Activated CD8-positive, alpha-beta memory T cell treated with anti-CD3 and anti-CD28 coated beads, Interleukin-2, amount 50 U/mL, for 1 hour (primary cell): Measurements from ENCODE around the gene MSH2.
"Not testable (repeated sequence)": the region's sequence is repeated elsewhere in the genome, so short reads cannot be mapped to it uniquely, and the experiment has no call there.

Experiments
- DNase-seq: peaks from one replicate; pipeline ENCODE4 v3.0.0-alpha.2; 2020; ENCODE audit errors: extremely low read depth

Gene MSH2

DNA sequence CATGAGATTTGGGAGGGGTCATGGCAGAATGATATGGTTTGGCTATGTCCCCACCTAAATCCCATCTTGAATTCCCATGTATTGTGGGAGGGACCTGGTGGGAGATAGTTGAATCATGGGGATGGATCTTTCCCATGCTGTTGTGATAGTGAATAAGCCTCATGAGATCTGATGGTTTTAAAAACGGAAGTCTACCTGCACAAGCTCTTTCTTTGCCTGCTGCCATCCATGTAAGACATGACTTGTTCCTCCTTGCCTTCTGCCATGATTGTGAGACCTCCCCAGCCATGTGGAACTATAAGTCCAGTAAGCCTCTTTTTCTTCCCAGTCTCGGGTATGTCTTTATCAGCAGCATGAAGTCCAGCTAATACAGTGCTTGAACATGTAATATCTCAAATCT, 5.0 kb downstream of the MSH2 start:
- not testable (repeated sequence) for DNase-seq

DNA sequence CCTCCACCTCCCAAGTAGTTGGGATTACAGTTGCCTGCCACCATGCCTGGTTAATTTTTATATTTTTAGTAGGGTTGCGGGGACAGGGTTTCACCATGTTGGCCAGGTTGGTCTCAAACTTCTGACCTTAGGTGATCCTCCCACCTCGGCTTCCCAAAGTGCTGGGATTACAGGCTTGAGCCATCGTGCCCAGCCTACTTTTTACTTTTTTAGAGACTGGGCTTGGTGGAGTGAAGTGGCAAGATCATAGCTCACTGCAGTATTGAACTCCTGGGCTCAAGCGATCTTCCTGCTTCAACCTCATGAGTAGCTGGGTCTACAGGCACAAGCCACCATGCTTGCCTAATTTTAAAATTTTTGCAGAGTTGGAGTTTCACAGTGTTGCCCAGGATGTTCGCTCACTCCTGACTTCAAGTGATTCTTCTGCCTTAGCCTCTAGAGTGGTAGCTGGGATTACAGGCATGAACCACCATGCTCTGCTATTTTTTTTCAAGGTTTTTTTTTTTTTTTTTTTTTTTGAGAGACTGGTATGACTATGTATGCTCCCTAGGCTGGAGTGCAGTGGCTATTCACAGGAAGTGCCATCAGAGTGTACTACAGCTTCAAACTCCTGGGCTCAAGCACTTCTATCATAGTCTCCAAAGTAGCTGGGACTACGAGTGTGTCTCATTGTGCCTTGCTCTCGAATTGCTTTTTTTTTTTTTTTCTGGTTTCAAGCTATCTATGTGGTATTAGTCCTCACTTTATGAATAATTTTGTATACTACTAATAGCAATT, 11.9 kb downstream of the MSH2 start:
- no peak for DNase-seq

DNA sequence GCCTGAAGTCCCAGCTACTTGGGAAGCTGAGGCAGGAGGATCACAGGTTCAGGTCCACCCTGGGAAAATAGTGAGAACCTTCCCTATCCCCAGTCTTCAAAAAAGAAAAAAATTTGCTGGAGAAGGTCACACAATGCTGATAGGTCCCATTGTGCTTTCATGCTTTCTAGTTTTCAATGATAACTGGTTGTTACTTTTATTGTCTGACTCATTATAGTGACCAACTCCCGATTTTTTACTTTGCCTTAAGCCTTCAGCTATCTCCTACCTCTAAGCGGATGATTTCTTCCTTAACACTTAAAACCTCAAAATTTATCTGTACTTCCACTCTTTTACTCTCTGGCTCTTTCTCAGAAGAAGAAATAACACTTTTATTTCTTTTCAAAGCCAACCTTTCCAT, 17.3 kb downstream of the MSH2 start:
- no peak for DNase-seq

DNA sequence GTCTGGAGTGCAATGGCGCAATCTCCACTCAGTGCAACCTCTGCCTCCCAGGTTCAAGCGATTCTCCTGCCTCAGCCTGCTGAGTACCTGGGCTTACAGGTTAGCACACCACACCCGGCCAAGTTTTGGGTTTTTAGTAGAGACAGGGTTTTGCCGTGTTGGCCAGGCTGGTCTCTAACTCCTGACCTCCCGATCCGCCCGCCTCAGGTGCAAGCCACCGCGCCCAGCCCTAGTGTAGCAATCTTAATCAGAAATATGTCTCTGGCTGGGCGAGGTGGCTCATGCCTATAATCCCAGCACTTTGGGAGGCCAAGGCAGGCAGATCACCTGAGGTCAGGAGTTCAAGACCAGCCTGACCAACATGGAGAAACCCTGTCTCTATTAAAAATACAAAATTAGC, 17.7 kb downstream of the MSH2 start:
- DNase-seq = not testable (repeated sequence)

DNA sequence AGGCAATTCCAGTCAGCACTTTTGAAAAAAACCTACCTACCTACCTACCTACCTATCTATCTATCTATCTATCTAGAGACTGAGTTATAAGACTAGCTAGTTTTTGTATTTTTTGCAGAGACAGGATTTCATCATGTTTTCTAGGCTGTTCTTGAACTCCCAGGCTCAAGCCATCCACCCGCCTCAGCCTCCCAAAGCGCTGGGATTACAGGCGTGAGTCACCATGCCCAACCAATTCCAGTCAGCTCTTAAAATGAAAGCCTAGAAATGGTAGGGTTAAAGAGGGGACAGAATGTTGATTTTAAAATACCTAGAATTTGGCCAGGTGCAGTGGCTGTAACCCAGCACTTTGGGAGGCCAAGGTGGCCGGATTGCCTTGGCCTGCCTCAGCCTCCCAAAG, 19.1 kb downstream of the MSH2 start:
- DNase-seq = no peak

DNA sequence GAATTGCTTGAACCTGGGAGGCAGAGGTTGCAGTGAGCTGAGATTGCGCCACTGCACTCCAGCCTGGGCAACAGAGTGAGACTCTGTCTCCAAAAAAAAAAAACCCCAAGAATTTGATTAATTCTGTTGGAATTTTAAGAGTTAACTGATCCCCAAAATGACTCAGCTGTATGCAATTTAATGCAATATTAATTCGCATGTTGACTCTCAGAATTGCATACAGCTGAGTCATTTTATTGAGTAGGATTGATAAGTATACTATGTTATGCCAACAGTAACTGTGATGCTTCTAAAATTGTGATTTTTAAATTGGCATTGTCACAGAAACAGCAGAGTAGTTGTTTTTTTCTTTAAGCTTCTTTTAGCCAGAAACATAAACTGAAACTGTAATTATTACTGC, 19.6 kb downstream of the MSH2 start:
- no peak for DNase-seq

DNA sequence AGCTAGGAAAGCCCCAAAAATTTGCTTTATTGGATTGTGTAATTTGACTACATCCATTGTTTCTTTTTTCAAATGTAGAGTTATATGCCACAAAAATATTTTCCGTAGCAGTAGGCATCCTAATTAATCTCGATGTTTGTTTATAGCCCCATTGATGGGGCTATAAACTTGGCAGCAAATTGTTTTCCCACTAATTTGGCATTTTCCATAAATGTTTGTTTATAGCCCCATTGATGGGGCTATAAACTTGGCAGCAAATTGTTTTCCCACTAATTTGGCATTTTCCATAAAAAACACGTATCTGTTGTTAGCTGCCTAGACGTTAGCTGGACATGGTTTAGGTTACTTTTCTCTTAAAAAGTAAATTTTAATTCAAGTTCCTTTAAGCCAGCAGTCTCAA, 23.8 kb downstream of the MSH2 start:
- no peak for DNase-seq

DNA sequence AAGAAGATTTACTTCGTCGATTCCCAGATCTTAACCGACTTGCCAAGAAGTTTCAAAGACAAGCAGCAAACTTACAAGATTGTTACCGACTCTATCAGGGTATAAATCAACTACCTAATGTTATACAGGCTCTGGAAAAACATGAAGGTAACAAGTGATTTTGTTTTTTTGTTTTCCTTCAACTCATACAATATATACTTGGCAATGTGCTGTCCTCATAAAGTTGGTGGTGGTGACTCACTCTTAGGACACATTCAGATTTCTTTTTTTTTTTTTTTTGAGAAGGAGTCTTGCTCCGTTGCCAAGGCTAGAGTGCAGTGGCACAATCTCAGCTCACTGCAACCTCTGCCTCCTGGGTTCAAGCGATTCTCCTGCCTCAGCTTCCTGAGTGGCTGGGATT, 26.8 kb downstream of the MSH2 start:
- DNase-seq = no peak

DNA sequence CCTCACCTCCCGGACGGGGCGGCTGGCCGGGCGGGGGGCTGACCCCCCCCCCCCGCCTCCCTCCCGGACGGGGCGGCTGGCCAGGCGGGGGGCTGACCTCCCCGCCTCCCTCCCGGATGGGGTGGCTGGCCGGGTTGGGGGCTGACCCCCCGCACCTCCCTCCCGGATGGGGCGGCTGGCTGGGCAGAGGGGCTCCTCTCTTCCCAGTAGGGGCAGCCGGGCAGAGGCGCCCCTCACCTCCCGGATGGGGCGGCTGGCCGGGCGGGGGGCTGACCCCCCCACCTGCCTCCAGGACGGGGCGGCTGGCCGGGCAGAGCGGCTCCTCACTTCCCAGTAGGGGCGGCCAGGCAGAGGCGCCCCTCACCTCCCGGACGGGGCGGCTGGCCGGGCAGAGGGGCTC, 30.1 kb downstream of the MSH2 start:
- not testable (repeated sequence) for DNase-seq

DNA sequence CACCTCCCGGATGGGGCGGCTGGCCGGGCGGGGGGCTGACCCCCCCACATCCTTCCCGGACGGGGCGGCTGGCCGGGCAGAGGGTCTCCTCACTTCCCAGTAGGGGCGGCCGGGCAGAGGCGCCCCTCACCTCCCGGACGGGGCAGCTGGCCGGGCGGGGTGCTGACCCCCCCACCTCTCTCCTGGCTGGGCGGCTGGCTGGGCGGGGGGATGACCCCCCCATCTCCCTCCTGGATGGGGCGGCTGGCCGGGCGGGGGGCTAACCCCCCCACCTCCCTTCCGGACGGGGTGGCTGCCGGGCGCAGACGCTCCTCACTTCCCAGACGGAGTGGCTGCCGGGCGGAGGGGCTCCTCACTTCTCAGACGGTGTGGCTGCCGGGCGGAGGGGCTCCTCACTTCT, 30.5 kb downstream of the MSH2 start:
- DNase-seq = not testable (repeated sequence)

DNA sequence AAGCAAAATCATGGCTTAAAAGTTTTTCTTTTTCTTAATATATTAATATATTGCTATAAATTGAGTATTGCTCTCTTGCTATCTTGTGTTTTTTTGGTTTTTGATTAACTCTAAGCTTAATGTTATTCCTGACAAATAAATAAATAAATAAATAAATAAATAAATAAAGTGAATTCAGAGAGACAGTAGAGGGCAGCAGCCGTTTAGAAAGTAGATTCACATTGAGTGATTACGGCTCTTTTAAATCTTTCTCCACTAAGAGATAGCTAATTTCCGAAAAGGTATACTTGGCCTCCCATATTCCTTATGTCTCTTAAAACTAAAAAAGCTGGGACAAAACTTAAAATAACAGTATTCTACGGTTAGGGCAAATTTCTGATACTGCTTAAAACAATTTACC, 34.3 kb downstream of the MSH2 start:
- no peak for DNase-seq

DNA sequence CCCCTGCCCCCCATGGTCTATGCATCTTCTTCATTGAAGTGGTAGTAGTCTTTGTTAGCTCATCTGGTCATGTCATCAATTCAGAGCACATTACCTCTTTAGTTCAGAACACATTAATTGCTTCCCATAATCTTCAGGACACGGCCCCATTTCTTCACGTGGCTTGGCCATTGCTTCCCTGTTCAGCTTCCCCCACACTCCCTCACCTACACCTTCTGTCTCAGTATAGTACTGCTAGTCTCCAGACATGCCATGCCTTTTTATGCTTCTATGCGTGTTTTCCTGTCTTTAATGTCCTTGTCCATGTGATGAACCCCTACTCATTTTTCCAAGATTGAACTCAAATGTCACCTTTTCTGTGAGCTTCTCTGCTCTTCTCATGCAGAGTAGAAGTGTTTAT, 35.1 kb downstream of the MSH2 start:
- no peak for DNase-seq

DNA sequence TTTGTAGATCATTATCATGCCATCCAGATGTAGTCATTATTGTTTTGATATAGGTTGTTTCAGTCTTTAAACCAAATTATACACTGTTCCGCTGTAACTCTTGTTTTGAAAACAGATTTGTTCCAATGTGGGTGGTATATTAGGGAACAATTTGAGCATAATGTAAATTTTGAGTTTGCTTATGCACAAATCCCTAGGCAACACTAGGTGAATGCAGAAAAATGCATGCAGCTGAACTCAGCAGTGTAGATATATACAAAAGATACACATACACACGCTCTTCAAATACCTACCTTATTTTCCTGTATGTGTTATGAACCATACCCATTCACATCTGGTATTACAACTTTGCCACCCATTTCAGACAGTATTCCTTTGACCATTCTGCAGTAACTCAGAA, 35.8 kb downstream of the MSH2 start:
- no peak for DNase-seq

DNA sequence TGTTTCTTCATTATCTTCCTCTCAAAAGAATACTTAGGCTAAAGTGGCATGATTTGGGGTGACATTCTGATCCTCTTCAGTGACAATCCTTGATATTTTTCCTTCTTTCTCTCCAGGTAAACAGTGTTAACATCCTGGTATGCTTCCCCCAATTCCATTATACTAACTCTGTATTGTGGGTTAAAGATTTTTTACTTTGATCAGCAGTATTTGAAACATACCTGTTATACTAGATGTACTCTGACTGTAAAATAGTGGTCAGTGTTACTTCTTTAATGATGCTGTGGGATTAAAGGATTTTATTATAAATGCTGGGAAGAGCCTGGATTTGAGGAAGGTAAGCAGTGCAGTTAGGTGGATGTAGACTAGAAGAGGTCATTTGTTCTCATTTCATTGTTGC, 48.8 kb downstream of the MSH2 start:
- no peak for DNase-seq

DNA sequence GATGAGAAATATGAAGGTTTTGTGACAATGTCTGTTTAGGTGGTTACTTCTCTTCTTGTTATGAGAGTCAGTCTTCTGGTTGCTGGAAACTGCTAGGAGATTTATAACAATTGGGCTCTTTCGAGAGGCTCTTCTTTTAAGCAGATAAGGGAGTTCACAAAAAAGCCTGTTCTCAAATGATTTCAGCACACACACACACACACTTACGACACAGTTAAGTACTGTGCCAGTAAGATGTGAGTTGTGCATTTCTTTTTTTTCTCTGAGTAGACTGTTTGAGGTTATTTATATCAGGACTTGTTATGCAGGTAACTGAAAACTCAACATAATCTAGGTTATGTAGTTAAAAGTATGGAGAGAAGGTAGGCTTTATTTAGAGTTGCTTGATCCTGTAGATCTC, 49.8 kb downstream of the MSH2 start:
- no peak for DNase-seq

DNA sequence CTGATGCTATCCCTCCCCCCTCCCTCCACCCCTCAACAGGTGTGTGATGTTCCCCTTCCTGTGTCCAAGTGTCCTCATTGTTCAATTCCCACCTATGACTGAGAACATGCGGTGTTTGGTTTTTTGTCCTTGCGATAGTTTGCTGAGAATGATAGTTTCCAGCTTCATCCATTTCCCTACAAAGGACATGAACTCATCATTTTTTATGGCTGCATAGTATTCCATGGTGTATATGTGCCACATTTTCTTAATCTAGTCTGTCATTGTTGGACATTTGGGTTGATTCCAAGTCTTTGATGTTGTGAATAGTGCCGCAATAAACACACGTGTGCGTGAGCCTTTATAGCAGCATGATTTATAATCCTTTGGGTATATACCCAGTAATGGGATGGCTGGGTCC, 51.9 kb downstream of the MSH2 start:
- not testable (repeated sequence) for DNase-seq

DNA sequence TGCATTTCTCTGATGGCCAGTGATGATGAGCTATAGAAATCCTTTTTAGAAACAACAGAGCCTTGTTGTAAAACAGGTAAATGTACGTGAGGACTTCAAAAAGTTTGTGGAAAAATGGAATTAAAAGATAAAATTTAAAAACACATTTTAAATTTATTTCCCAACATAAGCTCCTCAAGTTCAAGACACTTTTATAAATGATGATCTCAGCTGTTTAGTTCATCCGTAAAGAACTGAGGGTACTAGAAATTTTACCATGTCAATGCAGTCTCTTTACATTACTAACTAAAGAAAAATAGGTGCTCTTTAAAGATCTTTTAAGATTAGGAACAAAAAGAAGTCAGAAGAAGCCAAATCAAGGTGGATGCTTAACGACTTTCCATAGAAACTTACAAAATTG, 52.5 kb downstream of the MSH2 start:
- DNase-seq = no peak

DNA sequence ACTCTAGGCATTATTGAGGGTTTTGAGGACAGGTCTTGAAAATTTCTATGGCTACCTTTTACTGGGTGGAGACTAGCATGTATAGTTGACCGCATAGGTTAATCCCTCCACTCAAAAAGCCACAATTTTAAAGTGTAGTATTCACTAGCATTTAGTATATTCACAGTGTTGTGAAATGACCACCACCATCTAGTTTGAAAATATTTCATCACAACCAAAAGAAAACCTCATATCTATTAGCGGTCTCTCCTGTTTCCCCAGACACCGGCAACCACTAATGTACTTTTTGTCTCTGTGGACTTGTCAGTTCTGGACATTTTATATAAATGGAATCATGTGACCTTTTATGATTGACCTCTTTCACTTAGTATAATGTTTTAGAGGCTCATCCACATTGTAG, 53.9 kb downstream of the MSH2 start:
- DNase-seq = no peak

DNA sequence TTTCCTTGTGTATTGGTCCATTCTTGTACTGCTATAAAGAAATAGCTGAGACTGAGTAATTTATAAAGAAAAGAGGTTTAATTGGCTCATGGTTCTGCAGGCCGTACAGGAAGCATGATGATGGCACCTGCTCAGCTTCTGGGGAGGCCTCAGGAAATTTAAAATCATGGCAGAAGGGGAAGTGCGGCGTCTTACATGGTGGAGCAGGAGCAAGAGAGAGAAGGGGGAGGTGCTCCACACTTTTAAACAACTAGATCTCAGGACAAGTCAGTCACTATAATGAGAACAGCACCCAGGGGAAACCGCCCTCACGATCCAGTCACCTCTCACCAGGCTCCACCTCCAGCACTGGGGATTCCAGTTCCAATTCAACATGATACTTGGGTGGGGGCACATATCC, 54.3 kb downstream of the MSH2 start:
- DNase-seq = no peak

DNA sequence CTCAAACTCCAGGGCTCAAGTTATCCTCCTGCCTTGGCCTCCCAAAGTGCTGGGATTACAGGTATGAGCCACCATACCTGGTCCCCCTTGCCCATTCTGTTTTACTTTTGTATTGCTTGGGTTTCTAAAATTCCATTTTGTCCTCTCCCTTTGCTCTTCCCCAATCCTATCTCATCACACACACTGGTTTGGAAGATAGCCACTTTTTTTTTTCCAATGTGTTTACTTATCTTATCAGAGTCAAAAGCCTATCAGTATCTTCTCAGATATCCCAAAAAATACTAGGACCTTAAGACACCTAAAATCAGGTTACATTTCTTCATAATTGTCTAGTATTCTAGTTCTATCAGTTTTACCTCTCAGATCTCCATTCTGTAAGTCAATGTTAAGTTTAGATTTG, 56.1 kb downstream of the MSH2 start:
- DNase-seq = no peak

DNA sequence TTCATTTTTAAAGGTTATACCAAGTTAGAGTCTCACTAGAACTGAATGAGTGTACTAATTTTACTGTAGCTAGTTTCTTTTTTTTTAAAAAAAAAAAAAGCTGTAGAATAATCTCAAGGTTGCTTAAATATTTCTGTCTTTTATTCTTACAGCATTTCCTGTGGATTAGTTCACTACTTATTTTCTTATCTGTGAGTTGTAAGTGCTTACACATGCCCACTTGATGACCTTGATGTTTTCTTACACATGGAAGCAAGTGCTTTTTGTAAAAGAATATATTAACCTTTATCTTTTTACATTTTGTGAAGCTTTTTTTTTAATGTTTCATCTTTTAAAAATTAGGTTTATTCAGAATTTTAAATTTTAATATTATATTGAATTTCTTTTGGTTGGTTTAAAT, 57.8 kb downstream of the MSH2 start:
- DNase-seq = no peak

DNA sequence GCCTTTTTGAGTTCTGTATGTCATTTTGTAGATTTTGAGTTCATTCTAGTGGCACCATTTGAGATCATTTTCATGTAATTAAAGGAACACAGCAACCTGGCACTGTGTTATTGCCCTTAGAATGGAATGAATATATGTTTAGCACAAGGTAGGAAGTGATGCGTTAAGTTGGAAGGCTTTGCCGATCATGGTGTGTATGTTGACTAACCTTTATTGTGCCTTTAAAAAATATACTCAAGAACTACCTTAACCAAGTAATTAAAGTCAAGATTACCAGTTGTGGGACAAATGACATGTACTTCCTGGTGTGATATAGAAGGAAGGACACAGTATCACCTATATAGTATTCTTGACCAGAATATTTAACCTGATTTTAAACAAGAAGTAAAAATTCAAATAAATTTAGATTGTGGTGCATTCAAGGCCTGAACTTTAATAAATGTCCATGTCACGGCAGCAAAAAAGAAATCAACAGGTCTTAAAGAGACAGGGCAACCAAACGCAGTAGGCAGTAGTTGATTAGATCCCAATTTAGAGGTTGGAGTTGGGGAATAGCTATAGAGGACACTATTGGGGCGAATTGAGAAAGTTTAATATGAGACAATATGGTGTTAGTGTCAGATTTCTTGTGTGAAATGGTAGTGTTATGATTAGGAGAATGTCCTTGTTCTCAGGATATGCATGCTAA, 68.6 kb downstream of the MSH2 start:
- no peak for DNase-seq

DNA sequence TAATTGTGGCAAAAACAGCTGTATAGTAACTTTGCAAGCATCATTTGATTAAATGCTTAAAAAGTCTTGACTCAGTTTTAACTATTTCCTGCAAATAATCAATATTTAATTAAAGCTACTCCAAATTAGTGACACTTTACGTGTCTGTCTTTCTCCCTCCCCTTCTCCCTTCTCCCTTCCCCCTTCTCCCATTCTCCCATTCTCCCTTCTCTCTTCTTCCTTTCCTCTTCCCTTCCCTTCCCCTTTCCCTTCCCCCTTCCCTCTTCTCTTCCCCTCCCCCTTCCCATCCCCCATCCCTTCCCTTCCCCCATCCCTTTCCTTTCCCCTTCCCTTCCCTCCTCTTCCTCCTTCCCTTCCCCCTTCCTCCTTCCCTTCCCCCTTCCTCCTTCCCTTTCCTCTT, 76.9 kb downstream of the MSH2 start:
- no peak for DNase-seq

DNA sequence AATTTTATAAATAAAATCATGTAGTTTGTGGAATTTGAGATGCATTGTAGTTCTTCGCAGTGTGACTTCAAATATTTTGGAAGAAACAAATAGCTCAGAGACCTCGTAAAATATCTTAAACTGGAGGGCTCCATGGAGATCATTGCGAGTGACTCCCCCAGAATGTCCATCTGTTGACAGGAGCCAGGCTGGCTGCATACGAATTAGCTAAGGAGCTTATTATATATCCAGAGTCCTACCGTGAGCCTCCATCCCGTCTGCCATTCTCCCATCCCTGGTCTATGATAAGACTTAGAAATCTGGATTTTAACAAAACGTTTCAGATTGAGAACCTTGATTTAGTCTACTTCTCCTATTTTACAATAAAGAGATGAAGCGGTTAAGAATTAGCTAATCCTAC, 80.2 kb downstream of the MSH2 start:
- DNase-seq = no peak
